Measurements from ENCODE around the gene PHLDA3. TPM values are rescaled to one million over a fixed set of nuclear protein-coding genes. Genes with fewer than 3 reads are reported as not detected.

Gene PHLDA3
- total RNA-seq, 2 experiments from 2014 or later, result 0.45 to 0.71 TPM

GRCh38 chr1:201514466-201514865, 45.5 kb upstream of the PHLDA3 start:
- no peaks in the 10 kb centered on the region for H3K27me3 Mint-ChIP-seq
- Histone ChIP-seq H3K4me1 (ENCODE audit: insufficient read depth, low read length) (peaks cover 4% of the 10 kb centered on the region), H3K27ac (ENCODE audit: low read depth in 1 of 2, low read length in 2 of 2) (no peak overlapping the region), H3K4me3 (ENCODE audit: low read length) (no peak overlapping the region), H3K27me3 (ENCODE audit: control insufficient read depth in 1 of 2, insufficient read depth in 2 of 2, low read length in 2 of 2) (no peaks in the 10 kb centered on the region), H3K36me3 (ENCODE audit: insufficient read depth, low read length) (peaks cover 2% of the 10 kb centered on the region), H3K9me3 (ENCODE audit: control insufficient read depth in 1 of 2, insufficient read depth in 1 of 2, low read length in 2 of 2) (no peaks in the 10 kb centered on the region)
- DNase-seq, result no peak
- POLR2A ChIA-PET, result interaction anchor here (2.8 kb wide), 1 partner anchor 33 kb away, joined by 36 read pairs; no protein-coding TSS in a partner anchor
- peaks cover 11% of the 10 kb centered on the region for H3K4me1 Mint-ChIP-seq (ENCODE audit: low read depth)
- H3K9me3 Mint-ChIP-seq, result no peaks in the 10 kb centered on the region
- TF ChIP-seq CTCF (IDR thresholded peaks at IDR 0.05), result no peak
- CTCF ChIA-PET, result interaction anchor here (3.3 to 8.0 kb wide), 2 partner anchors 34 to 67 kb away, joined by 27 to 187 read pairs; no protein-coding TSS in a partner anchor
- ATAC-seq (ENCODE audit: poor library complexity), result no peak
- intact Hi-C loops (cut with DNase I, micrococcal nuclease), result no loop called here
- no peak overlapping the region for H3K4me3 Mint-ChIP-seq
- no peak overlapping the region for H3K27ac Mint-ChIP-seq
- peaks cover 8% of the 10 kb centered on the region for H3K36me3 Mint-ChIP-seq (ENCODE audit: low read depth)

GRCh38 chr1:201513498-201514243, 44.7 kb upstream of the PHLDA3 start:
- Histone ChIP-seq H3K36me3 (ENCODE audit: insufficient read depth, low read length) (no peaks in the 10 kb centered on the region), H3K4me3 (ENCODE audit: low read length) (no peak overlapping the region), H3K4me1 (ENCODE audit: insufficient read depth, low read length) (peaks cover 4% of the 10 kb centered on the region), H3K9me3 (ENCODE audit: control insufficient read depth in 1 of 2, insufficient read depth in 1 of 2, low read length in 2 of 2) (no peaks in the 10 kb centered on the region), H3K27ac (ENCODE audit: low read depth in 1 of 2, low read length in 2 of 2) (no peak overlapping the region), H3K27me3 (ENCODE audit: control insufficient read depth in 1 of 2, insufficient read depth in 2 of 2, low read length in 2 of 2) (no peaks in the 10 kb centered on the region)
- CTCF ChIA-PET, result interaction anchor here (0.6 to 8.0 kb wide), 22 partner anchors 9 to 441 kb away, joined by 3 to 187 read pairs (median 4); no protein-coding TSS in a partner anchor
- ATAC-seq (ENCODE audit: poor library complexity), result no peak
- Mint-ChIP-seq H3K9me3 (no peaks in the 10 kb centered on the region), H3K4me3 (no peak overlapping the region), H3K27me3 (no peaks in the 10 kb centered on the region), H3K36me3 (ENCODE audit: low read depth) (peaks cover 8% of the 10 kb centered on the region), H3K4me1 (ENCODE audit: low read depth) (peaks cover 18% of the 10 kb centered on the region), H3K27ac (no peak overlapping the region)
- POLR2A ChIA-PET, result interaction anchor here (1.0 to 2.8 kb wide), 6 partner anchors 8 to 66 kb away, joined by 3 to 36 read pairs (median 4); no protein-coding TSS in a partner anchor
- no peak for TF ChIP-seq CTCF (IDR thresholded peaks at IDR 0.05)
- intact Hi-C loops (cut with DNase I, micrococcal nuclease), result loop anchor here (1.0 kb wide), 2 partner anchors 31 to 65 kb away; no protein-coding TSS in a partner anchor
- DNase-seq, result no peak

- Mint-ChIP-seq H3K9me3 (no peaks in the 10 kb centered on the region), H3K27me3 (no peaks in the 10 kb centered on the region), H3K27ac (no peak overlapping the region), H3K4me3 (no peak overlapping the region), H3K4me1 (ENCODE audit: low read depth) (peaks cover 29% of the 10 kb centered on the region), H3K36me3 (ENCODE audit: low read depth) (peaks cover 8% of the 10 kb centered on the region)
- Histone ChIP-seq H3K4me3 (ENCODE audit: low read length) (no peak overlapping the region), H3K4me1 (ENCODE audit: insufficient read depth, low read length) (peaks cover 15% of the 10 kb centered on the region), H3K27me3 (ENCODE audit: control insufficient read depth in 1 of 2, insufficient read depth in 2 of 2, low read length in 2 of 2) (no peaks in the 10 kb centered on the region), H3K36me3 (ENCODE audit: insufficient read depth, low read length) (no peaks in the 10 kb centered on the region), H3K27ac (ENCODE audit: low read depth in 1 of 2, low read length in 2 of 2) (no peak overlapping the region), H3K9me3 (ENCODE audit: control insufficient read depth in 1 of 2, insufficient read depth in 1 of 2, low read length in 2 of 2) (no peaks in the 10 kb centered on the region)
- intact Hi-C loops (cut with DNase I, micrococcal nuclease), result no loop called here
- no peak for ATAC-seq (ENCODE audit: poor library complexity)
- DNase-seq, result peak in 1 of 14 experiments; percentile 21
- POLR2A ChIA-PET, result interaction anchor here (1.1 to 2.8 kb wide), 3 partner anchors 10 to 64 kb away, joined by 3 to 36 read pairs (median 4); no protein-coding TSS in a partner anchor
- no peak for TF ChIP-seq CTCF (IDR thresholded peaks at IDR 0.05)
- CTCF ChIA-PET, result interaction anchor here (0.7 to 8.0 kb wide), 6 partner anchors 10 to 64 kb away, joined by 3 to 187 read pairs (median 19); no protein-coding TSS in a partner anchor
These were observed 43.1 kb upstream of the PHLDA3 start for GRCh38 chr1:201511941-201512539.
